ENCODE results near the gene RIPOR2.
A peak's percentile ranks its signal among the peaks of the same experiment; 100 is the strongest.

RIPOR2 gene, protein sequence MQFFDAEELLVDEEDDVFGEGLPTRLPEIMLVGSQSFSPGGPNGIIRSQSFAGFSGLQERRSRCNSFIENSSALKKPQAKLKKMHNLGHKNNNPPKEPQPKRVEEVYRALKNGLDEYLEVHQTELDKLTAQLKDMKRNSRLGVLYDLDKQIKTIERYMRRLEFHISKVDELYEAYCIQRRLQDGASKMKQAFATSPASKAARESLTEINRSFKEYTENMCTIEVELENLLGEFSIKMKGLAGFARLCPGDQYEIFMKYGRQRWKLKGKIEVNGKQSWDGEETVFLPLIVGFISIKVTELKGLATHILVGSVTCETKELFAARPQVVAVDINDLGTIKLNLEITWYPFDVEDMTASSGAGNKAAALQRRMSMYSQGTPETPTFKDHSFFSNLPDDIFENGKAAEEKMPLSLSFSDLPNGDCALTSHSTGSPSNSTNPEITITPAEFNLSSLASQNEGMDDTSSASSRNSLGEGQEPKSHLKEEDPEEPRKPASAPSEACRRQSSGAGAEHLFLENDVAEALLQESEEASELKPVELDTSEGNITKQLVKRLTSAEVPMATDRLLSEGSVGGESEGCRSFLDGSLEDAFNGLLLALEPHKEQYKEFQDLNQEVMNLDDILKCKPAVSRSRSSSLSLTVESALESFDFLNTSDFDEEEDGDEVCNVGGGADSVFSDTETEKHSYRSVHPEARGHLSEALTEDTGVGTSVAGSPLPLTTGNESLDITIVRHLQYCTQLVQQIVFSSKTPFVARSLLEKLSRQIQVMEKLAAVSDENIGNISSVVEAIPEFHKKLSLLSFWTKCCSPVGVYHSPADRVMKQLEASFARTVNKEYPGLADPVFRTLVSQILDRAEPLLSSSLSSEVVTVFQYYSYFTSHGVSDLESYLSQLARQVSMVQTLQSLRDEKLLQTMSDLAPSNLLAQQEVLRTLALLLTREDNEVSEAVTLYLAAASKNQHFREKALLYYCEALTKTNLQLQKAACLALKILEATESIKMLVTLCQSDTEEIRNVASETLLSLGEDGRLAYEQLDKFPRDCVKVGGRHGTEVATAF

GRCh38 chr6:24935366-24936152, at the start of gene RIPOR2:
TSS of gene RIPOR2 (minus strand) at chr6:24935960. CDS start at chr6:24935898, 62 bp downstream.
- peak in 6 of 56 donors; percentile 1 to 19 (median 6) for DNase-seq

GRCh38 chr6:24985323-24985722, 49.6 kb upstream of the RIPOR2 start:
- DNase-seq, result no peak

- DNase-seq, result no peak
Measured at GRCh38 chr6:24982231-24982630, 46.5 kb upstream of the RIPOR2 start.

- DNase-seq, result no peak
Measured at GRCh38 chr6:24981386-24981760, 45.6 kb upstream of the RIPOR2 start.

DNA sequence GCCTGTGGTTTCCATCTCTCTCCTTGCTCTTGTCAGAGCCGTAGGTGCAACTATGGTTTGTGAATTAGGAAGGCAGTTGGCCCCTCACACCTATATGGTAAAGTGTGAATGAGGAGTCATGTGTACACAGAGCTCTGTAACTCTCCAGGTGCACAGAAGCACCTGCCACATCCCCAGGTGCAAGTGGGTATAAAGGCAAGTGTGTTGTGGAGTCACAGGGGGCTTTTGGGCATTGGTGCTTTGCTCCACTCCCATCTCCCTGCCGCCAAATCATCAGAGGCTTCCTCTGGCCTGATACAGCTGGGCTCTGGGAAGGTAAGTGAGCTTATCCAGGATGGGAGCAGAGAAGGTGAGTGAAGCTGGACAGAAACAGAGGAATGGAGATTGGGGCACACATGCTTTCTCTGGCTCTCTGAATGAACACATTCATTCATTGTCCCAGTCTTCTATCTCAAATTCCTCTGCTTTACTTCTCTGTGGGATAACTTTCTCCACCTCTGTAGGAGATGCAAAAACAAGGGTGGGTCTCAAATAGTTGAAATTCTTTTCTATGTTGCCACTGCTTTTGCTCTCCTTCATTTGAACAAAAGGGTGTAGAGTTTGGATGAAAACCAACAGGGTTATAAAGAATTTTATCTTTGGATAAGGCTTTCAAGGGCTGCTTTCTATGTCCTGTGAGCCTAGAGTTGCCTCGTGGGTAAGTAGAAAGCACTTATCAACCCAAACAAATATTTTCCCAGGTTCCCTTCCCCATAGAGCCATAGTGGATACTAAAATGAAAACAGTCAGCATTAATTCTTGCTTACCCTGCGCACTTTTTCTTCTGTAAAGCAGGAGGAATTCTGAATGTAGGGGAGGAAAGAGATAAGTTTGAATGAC, 45.0 kb upstream of the RIPOR2 start:
- DNase-seq, result no peak

- DNase-seq, result no peak
Measured at GRCh38 chr6:24979176-24979575, 43.4 kb upstream of the RIPOR2 start.

GRCh38 chr6:24974182-24975171, 38.7 kb upstream of the RIPOR2 start:
- DNase-seq, result no peak

- DNase-seq, result no peak
Measured at GRCh38 chr6:24972311-24972958, 36.7 kb upstream of the RIPOR2 start.

GRCh38 chr6:24971067-24971466, 35.3 kb upstream of the RIPOR2 start:
- no peak for DNase-seq

DNA sequence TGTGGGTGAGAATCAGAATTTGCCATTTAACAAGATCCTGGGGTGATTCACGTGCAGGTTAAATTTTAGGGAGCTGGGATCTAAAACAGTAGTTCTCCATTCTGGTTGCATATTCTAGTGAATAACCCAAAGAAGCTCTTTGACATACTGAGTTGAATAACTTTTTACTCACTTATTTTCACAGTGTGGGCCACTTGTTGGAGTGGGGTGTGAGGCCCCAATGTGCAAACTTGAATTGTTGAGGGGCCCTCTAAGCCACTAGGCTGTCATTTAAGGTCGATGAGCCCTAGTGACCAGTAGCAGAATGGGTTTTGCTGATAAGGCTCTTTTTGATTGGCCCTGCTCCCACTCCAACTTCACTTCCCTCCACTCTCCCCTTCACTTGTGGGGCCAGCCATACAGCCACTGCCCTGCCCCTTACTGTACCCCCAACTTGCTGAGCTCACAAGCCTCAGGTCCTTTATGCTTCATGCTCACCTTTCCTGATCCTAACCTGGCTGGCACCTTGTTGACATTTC, 33.6 kb upstream of the RIPOR2 start:
- no peak for DNase-seq

DNA sequence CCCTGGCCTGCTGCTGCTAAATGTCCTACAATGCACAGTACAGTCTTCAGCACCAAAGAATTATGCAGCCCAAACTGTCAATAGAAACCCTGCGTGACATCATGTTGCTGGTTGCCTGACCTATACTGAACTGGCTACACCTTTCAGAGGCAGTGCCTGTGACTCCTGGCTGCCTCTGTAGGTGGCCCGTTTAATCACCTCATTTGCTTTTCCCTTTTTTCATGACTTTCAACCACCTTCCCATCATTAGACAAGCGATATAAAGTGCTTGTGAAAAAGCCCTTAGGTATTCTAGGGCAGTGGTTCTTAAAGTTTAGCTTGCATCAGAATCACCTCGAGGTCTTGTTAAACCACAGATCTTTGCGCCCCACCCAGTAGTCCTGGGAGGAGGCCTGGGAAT, 33.0 kb upstream of the RIPOR2 start:
- no peak for DNase-seq

- no peak for DNase-seq
Measured at GRCh38 chr6:24967211-24967610, 31.5 kb upstream of the RIPOR2 start.

DNA sequence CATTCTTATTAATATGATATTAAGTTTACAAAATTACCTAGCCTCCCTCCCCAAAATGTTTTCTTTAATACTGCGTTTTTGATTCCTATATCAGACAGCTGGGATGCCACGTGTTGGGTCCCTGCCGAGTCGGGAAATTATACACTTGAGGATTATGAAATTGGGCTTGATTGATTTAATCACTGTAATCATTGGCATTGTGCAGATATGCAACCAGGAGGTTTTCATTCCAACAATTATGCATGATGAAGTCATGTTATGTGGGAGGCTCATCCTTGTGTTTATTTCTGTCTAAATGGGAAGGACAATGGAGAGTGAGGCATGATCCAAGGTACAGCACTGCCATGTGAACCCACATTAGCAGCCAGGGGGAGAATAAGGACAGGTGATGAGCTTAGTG, 30.6 kb upstream of the RIPOR2 start:
- no peak for DNase-seq

DNA sequence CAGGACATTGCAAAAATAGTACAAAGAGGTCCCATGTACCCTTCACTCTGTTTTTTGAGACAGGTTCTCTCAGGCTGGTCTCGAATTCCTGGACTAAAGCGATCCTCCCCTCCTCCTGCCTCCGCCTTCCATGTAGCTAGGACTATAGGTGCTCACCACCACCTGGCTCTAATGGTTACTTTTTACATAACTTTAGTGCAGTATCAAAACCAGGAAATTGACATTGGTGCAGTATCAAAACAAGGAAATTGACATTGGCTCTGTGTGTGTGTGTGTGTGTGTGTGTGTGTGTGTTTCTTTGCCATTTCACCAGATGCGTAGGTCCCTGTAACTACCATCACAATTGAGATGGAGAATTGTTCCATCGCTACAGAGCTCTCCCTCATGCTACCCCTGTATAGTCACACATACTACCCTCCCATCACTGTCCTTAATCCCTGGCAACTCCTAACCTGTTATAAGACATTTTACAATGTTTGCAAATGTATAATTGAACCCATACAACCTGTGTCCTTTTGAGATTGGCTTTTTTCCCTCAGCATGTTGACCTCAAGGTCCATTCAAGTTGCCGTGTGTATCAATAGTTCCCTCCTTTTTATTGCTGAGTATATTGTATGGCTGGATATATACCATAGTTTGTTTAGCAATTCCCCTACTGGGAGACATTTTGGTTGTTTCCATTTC, 28.3 kb upstream of the RIPOR2 start:
- DNase-seq, result no peak

GRCh38 chr6:24963339-24963738, 27.6 kb upstream of the RIPOR2 start:
- DNase-seq, result no peak

GRCh38 chr6:24961852-24962251, 26.1 kb upstream of the RIPOR2 start:
- no peak for DNase-seq

- DNase-seq, result no peak
Measured at GRCh38 chr6:24960991-24961475, 25.3 kb upstream of the RIPOR2 start.
